NCI-H1436 treated with DMSO at 0.1 percent for 48 hours (cell line): Measurements from ENCODE around the gene KRTAP5-11.
"Not testable (repeated sequence)": the region's sequence is repeated elsewhere in the genome, so short reads cannot be mapped to it uniquely, and the experiment has no call there.

Experiments used
- DNase-seq: peaks from one replicate; lab custom pipeline; 2025; lab: John Stamatoyannopoulos, UW

KRTAP5-11 gene

DNA sequence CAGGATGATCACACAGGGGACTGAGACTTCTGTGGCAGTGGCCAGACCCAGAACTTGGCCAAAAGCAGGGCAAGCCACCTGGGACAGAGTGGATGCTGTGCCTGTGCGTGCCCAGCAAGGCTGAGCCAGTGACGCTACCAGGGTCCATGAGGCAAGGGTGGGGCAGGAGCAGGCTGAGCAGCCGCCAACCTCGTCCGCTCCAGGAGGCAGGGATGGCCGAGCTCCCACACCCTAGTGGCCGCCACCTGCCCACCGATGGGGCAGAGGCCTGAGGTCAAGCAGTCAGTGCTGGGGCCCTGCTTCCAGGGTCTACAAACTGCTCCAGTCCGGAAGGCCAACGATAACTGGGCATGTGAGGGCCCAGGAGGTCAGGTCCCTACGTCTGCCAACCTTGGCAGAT is 27.2 kb downstream of the KRTAP5-11 start:
- DNase-seq: no peak

DNA sequence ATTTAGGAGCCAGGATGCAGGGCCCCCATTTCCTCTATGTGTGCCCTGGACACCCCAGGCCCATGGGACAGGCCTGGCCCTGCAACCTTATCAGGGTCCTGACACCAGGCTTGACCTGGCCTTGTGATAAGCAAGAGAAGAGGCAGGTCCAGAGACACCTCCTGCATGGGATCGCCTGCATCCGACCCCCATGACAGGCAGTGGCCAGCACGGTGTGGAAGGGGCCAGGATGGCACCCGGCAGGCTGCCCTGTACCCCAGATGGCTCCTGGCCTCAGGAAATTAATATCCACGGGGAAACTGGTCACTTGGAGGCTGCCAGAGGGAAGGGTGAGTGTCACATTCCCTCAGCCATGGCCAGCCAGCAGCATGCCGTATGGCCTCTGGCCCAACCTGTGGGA is 27.7 kb downstream of the KRTAP5-11 start:
- DNase-seq: no peak

DNA sequence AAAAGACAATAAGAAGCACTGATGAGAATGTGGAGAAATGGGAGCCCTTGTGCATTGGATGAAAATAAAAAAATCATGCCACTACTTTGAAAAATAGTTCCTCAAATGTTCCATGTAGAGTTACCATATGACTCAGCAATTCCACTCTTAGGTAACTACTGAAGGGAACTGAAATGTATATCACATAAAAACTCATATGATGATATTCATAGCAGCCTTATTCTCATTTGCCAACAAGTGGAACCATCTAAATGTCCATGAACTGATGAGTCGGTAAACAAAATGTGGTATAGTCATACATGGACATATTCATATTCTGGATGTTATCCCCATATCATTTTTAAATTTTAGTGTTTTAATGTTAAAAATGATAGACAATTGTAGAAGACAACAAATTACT is 31.0 kb downstream of the KRTAP5-11 start:
- no peak for DNase-seq

DNA sequence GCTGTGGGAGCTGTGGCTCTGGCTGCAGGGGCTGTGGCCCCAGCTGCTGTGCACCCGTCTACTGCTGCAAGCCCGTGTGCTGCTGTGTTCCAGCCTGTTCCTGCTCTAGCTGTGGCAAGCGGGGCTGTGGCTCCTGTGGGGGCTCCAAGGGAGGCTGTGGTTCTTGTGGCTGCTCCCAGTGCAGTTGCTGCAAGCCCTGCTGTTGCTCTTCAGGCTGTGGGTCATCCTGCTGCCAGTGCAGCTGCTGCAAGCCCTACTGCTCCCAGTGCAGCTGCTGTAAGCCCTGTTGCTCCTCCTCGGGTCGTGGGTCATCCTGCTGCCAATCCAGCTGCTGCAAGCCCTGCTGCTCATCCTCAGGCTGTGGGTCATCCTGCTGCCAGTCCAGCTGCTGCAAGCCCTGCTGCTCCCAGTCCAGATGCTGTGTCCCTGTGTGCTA is 33.9 kb downstream of the KRTAP5-11 start:
- DNase-seq: no peak

DNA sequence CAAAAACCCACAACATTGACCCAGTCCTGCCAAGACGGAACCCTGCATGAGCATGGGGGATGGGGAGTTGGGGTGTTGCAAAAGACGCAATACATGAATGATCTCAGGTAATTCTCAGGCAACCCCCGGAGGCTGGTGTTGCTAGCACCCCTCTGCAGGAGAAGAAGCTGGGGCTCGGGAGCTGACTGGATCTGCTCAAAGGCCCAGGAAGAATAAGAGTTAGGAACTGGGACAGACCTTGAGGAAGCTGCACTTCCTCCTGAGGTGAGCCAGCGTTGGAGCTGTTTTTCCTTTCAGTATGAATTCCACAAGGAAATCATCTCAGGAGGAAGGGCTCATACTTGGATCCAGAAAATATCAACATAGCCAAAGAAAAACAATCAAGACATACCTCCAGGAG is 34.6 kb downstream of the KRTAP5-11 start, which contains the start of gene KRTAP5-9:
TSS of gene KRTAP5-9 (plus strand) at position 301 of the 400 bp plus-strand sequence. CDS start 238 bp downstream, outside the sequence.
- no peak for DNase-seq

DNA sequence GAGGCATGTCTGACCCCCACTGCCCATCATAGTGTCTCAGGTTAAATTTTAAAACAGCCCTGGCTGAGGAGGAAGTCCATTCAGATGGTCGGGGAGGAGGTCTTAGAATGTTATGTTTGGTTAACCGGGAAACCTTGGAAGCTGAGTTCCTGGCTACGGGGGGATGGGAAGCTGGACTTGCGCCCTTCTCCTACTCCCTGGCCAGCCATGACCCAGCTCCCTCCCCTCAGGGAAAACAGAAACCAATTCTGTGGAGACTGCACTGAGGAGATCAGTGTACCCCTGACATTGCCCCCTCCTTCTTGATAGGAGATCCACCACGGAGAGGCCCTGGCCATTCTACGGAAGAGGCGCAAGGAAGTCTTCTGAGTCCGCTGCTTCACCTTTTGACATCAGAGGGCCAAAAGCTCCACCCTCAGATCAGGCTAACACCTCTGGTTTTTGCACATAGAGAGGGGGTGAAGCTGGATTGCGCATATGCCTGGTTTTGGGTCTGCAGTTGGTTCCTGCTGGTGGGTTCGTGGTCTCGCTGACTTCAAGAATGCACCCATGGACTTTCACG is 37.2 kb downstream of the KRTAP5-11 start:
- no peak for DNase-seq

DNA sequence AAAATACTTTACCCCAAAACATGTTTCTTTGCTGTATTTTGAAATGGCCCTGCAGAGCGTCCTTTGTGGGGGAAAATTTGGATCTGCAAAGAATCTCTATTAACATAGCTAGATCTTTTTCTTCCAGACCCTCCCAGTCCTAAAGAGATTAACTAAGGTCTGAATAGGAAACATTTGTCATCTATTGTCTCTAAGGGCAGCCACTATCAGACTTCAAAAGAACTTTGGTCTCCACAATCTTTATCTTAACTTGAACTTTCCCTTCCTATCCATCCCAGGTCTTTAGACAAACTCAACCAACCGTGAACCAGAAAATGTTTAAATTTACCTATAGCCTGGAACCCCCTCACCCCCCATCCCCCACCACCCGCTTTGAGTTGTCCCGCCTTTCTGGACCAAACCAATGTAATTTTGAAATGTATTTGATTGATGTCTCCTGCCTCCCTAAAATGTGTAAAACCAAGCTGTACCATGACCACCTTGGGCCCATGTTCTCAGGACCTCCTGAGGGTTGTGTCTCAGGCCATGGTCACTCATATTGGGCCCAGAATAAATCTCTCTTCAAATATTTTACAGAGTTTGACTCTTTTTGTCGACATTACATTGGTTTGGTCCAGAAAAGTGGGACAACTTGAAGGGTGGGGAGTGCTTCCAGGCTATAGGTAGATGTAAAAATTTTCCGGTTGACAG is 38.0 kb downstream of the KRTAP5-11 start:
- DNase-seq: no peak

DNA sequence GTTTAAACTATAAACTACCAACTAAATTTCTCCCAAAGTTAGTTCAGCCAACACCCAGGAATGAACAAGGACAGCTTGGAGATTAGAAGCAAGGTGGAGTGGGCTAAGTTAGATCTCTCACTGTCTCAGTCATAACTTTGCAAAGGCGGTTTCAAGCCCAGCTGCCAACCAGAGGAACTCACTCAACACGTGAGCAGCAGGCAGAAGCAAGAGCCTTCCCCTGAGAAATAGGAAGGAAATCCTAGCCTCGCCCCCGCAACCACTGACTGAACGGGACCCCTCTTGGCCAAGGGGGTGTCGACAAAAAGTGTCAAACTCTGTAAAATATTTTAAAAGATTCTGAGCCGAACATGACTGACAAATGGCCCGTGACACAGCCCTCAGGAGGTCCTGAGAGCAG is 38.8 kb downstream of the KRTAP5-11 start:
- no peak for DNase-seq

DNA sequence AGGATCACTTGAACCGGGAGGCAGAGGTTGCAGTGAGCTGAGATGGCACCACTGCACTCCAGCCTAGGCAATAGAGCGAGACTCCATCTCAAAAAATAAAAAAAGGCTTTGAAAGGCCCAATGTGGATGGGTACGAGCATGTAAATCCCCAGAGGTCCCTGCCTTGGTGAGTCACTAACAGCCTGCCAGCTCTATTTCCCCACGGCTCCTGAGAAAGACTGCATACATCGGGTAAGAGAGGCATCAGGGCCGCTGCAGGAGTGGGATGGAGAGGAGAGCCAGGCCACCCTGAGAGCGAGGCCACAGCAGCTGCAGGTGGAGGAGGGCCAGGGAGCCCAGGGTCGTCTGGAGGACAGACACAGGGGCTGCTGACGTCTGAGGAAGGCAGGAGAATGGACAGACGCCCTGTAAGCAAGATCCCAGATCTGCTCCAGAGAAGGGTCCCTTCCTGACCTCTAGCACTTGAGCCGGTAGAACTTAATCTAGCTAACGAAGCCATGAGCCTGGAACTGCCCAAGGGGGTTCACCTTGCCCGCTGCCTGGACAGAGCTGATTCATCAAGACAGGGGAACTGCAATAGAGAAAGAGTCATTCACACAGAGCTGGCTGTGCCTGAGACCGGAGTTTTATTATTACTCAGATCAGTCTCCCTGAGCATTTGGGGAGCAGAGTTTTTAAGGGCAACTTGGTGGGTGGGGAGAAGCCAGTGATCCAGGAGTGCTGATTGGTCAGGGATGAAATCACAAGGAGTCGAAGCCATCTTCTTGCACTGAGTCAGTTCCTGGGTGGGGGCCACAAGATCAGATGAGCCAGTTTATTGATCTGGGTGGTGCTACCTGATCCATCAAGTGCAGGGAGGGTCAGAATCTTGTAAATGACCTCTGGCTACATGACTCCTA is 39.5 kb downstream of the KRTAP5-11 start:
- DNase-seq: no peak

DNA sequence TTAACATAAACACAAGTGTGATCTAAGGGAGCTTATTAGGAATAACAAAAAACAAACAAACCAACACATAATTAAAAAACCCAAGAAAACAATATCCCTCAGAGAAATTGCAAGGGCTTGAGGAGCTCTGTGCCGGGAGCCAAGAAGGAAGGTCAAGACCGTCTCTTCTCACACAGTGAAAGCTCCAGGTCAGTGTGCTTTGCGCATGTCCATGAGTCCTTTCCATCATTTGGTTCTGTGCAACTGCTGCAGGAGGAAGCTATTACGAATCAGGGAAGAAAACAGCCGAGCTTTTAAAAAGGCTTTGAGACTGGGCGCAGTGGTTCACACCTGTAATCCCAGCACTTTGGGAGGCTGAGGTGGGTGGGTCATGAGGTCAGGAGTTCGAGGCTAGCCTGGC is 40.3 kb downstream of the KRTAP5-11 start:
- DNase-seq: no peak

DNA sequence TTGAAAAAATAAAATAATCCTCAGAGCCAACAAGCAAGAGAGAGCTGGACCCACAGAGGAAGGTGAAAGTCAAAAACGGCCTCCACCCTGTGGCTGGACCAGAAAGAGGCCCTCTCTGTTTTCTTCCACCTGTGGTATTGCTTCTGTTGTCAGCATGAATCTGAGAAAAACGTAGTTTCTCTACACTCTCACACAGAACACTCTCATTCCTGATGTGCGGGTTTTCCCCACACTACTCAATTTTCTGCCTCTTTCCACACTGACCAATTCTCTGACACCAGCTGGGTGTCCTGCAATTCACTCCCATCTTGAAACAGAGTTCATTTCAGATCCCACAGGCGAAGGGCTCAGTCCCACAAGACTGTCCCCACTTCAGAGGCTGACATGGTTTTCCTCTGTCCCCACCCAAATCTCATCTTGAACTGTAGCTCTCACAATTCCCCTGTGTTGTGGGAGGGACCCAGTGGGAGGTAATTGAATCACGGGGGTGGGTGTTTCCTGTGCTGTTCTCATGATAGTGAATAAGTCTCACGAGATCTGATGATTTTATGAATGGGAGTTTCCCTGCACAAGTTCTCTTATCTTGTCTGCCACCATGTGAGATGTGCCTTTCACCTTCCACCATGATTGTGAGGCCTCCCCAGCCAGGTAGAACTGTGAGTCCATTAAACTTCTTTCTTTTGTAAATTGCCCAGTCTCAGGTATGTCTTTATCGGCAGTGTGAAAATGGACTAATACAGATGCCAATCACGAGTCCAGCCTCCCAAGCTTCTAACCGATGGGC is 42.0 kb downstream of the KRTAP5-11 start:
- not testable (repeated sequence) for DNase-seq

DNA sequence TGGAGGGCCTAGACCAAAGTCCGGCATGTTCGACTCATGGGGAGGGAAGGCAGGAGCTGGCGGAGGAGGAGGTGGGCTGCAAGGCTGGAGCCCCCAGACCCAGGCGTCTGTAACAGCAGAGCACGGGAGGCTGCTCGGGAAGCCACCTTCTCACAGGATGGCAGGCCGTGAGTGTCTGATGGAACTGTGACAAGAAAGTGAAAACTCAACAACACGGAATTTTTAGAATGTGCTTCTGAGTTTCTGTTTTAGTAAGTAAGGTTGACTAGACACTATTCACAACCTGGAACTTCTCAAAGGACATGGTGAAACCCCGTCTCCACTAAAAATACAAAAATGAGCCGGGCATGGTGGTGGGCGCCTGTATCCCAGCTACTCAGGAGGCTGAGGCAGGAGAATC is 42.7 kb downstream of the KRTAP5-11 start:
- not testable (repeated sequence) for DNase-seq

DNA sequence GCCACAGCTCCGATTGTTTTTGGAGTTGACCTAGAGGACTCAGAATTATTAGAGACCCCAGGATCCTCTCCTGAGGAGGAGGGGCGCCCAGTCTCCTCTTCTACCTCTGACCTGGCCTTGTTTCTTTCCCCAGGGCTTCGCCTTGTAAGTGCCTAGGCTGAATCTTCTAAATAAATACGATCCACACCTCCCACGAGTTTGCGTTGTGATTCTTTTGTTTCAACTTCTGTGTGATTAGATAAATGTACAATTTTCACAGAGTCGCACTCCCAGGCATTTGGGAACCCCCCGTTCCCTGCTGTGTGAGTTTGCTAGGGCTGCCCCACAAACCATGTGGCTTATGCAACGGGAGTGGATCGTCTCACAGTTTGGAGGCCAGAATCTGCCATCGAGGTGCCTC is 43.7 kb downstream of the KRTAP5-11 start:
- DNase-seq: no peak

DNA sequence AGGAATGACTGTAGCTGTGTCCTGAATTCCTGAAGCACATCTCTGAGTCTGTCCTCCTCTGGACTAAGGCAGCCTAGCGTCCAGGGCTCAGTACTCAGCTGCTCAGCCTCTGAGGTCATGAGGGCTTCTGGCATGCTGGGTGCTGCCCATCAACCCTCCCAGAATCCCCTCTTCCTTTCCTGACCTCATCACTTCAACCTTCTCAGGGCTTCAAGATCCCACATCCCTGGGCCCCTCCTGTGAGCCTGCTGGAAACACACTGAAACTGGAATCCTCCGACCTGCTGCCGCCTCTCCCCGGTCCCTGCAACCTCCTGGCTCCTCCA is 44.0 kb downstream of the KRTAP5-11 start:
- DNase-seq: no peak

DNA sequence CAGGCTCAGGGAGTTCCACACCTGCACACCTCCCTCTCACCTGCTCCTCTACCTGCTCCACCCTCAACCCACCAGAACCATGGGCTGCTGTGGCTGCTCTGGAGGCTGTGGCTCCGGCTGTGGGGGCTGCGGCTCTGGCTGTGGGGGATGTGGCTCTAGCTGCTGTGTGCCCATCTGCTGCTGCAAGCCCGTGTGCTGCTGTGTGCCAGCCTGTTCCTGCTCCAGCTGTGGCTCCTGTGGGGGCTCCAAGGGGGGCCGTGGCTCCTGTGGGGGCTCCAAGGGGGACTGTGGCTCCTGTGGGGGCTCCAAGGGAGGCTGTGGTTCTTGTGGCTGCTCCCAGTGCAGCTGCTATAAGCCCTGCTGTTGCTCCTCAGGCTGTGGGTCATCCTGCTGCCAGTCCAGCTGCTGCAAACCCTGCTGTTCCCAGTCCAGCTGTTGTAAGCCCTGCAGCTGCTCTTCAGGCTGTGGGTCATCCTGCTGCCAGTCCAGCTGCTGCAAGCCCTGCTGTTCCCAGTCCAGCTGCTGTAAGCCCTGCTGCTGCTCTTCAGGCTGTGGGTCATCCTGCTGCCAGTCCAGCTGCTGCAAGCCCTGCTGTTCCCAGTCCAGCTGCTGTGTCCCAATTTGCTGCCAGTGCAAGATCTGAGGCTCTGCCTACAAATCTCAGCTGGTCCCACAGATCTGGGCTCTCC is 44.6 kb downstream of the KRTAP5-11 start, which contains the start of gene KRTAP5-8:
TSS of gene KRTAP5-8 (plus strand) at position 49 of the 689 bp plus-strand sequence. CDS start at position 80, 31 bp downstream.
- DNase-seq: not testable (repeated sequence)

DNA sequence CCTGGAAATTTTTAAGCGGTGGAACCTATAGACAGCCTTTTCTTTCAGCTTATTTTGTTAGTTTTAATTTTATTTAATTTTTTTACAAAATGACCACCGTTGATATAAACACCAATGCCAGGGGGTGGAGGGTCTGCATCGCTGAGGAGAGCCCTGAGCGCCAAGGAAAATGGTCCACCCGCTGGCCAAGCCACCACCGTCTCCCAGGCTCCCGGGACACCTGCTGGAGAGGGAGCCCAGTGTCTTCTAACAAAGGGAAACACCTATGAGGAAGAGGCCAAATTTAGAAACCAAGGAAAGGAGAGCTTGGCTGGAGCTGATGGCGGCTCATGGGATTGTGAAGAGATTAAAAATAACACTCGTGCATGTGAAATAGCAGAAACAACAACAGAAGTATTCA is 45.1 kb downstream of the KRTAP5-11 start:
- no peak for DNase-seq

DNA sequence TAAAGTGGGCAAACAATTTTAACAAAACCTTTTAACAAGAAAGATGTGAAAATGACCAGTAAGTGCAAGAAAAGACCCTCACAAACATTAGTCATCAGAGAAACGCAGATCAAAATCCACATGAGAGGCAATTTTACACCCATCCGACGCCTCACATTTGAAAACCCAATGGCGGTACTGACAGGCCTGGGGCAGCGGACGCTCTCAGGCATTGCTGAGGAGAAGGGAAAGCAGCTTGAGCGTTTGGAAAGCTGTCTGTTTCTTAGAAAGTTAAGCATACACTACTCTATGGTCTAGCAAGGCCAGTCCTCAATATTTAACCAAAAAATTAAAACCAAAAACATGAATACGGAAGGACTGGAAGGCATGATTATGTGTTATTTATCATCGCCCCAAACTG is 46.9 kb downstream of the KRTAP5-11 start:
- DNase-seq: no peak

DNA sequence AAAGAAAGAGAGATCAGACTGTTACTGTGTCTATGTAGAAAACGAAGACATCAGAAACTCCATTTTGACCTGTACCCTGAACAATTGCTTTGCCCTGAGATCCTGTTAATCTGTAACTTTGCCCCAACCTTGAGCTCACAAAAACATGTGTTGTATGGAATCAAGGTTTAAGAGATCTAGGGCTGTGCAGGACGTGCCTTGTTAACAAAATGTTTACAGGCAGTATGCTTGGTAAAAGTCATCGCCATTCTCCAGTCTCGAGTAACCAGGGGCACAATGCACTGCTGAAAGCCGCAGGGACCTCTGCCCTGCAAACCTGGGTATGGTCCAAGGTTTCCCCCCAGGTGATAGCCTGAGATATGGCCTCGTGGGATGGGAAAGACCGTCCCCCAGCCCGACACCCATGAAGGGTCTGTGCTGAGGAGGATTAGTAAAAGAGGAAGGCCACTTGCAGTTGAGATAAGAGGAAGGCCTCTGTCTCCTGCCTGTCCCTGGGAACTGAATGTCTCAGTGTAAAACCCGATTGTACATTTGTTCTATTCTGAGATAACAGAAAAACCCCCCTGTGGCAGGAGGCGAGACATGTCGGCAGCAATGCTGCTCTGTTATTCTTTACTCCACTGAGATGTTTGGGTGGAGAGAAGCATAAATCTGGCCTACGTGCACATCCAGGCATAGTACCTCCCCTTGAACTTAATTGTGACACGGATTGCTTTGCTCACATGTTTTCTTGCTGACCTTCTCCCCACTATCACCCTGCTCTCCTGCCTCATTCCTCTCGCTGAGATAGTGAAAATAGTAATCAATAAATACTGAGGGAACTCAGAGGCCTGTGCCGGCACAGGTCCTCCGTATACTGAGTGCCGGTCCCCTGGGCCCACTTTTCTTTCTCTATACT is 47.7 kb downstream of the KRTAP5-11 start:
- not testable (repeated sequence) for DNase-seq

DNA sequence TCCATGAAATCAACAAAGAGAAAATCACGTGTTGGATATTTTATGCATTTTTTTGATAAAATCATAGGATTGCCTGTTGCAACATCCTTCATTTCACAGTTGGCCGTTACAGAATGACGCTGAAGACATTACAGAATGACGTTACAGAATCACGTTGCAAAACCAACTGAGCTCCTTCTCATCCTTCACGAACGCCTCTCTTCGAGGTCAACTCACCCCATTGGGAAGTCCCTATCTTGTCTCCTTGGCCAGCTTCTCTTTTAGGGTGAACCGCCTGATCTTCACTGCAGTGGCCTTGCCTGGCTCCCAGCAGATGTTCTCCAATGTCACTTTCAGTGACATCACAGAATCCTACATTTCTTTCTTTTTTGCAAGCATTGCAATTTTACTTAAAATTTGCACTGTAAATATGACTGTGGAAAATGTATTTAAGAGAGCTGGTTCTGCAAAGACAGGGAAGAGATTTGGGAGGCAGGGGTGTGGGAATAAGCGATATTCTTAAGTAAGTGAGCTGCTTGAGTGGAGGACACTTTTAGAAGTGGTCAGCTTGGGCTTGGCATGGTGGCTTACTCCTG is 50.6 kb downstream of the KRTAP5-11 start:
- no peak for DNase-seq
